AG09309 (cell line): ENCODE results near the gene DNAI4.

Experiments used
- DNase-seq: peaks from one replicate; pipeline ENCODE4 v3.0.0-alpha.2; 2010; ENCODE audit warnings: low read depth
- H3K4me3 ChIP-seq: 2 replicates; pipeline ENCODE4 v1.5.1; 2011; ENCODE audit warnings: mild to moderate bottlenecking, low read depth, low read length, moderate library complexity; ENCODE audit not compliant: control insufficient read depth
- TF ChIP-seq, protein P1 (sequence below): IDR thresholded peaks from 2 replicates; pipeline ENCODE4 v1.5.1; 2011; ENCODE audit warnings: mild to moderate bottlenecking, low read depth, low read length, inconsistent platforms; ENCODE audit not compliant: insufficient read depth, control insufficient read depth; ENCODE audit errors: missing control alignments

Gene DNAI4

GRCh38 chr1:66770240-66770639 is 154.4 kb downstream of the DNAI4 start:
- TF ChIP-seq, protein P1, sequence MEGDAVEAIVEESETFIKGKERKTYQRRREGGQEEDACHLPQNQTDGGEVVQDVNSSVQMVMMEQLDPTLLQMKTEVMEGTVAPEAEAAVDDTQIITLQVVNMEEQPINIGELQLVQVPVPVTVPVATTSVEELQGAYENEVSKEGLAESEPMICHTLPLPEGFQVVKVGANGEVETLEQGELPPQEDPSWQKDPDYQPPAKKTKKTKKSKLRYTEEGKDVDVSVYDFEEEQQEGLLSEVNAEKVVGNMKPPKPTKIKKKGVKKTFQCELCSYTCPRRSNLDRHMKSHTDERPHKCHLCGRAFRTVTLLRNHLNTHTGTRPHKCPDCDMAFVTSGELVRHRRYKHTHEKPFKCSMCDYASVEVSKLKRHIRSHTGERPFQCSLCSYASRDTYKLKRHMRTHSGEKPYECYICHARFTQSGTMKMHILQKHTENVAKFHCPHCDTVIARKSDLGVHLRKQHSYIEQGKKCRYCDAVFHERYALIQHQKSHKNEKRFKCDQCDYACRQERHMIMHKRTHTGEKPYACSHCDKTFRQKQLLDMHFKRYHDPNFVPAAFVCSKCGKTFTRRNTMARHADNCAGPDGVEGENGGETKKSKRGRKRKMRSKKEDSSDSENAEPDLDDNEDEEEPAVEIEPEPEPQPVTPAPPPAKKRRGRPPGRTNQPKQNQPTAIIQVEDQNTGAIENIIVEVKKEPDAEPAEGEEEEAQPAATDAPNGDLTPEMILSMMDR, result no peak
- no peak overlapping the region for H3K4me3 ChIP-seq
- DNase-seq, result no peak

GRCh38 chr1:66769512-66770229 is 155.0 kb downstream of the DNAI4 start:
- TF ChIP-seq, protein P1, result no peak
- no peak overlapping the region for H3K4me3 ChIP-seq
- DNase-seq, result no peak

DNA sequence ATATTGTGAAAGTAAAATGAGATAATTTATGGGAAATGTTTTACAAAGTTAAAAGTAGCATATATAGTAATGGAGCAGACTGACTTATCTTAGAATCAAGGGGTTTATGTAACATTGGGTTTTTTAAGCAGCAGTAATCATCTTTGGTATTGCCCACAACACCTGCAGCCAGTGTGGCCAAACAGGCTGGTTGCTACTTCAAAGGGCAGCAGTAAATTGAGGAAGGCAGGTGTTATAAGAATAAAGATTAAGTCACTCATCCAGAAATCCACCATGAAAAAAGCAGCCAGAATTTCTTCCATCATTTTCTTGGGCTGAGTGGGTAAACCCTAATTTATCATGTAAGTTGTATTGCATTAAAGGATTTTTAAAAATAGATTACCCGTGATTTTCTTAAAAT is 155.7 kb downstream of the DNAI4 start:
- TF ChIP-seq, protein P1, result no peak
- DNase-seq, result no peak
- H3K4me3 ChIP-seq, result no peak overlapping the region

DNA sequence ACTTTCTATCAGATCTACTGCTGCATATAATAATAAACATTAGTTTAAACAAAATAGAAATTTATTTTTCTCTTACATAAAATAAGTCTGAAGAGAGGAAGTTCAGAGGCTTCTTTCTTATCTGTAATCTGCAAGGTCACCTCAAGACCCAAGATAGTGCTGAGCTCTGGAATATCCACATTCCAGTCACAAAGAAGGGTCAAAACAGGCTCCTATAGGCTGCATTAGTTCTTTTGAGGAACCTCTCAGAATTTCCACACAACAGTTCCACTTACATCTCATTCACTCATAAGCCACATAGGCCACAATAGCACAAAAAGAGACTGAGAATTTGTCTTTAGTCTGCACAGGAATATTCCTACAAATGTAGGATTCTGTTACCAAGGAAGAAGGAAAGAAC is 157.0 kb downstream of the DNAI4 start:
- DNase-seq, result no peak
- H3K4me3 ChIP-seq, result no peak overlapping the region
- TF ChIP-seq, protein P1, result no peak

DNA sequence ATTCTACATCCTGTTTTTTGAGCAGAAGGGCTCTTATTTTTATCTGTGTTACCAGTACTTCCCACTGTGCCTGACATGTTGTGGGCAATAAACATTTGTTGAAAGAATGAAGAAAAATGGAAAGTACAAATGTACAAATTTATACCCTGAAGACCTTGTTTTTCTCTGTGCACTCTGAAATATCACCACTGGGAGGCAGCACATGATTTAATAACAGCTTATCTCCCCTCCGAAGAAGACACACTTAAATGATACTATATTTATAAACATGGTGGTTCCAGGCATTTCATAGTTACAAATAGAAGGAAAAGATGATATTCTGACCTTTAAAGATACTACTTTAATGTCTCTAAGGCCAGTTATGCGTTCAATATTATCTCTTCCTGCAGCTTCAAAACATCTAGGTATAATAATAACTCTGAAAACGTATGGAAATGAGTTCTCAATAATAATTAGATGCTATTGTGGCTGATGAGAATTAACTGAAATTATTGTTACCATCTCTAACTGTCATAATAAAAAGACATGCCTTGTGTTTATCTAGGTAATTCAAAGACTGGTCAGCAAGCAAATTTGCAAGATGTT is 159.6 kb downstream of the DNAI4 start:
- TF ChIP-seq, protein P1, result peak; percentile 61
- no peak overlapping the region for H3K4me3 ChIP-seq
- peak; percentile 34 for DNase-seq
